ENCODE data around the gene WNT3.

DNA sequence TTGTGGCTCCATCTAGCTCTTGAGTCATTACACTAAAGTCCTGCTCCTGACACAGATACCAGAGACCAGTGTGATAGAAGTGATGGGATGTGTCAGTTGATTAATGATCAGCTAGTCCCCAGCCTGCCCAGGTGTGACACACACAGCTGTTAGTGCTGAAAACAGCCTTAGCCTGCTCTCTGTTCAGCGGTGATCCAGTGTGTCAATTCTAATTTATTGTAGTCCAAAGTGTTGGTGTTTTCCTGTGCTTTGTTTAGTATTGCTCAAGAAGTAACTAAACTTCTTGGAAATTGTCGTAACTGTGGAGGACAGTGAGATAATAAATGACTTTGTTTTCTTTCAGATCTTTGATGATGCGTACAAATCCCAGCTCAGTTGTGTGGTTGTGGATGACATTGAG, 92.3 kb downstream of the WNT3 start:
- TF ChIP-seq, protein P1, sequence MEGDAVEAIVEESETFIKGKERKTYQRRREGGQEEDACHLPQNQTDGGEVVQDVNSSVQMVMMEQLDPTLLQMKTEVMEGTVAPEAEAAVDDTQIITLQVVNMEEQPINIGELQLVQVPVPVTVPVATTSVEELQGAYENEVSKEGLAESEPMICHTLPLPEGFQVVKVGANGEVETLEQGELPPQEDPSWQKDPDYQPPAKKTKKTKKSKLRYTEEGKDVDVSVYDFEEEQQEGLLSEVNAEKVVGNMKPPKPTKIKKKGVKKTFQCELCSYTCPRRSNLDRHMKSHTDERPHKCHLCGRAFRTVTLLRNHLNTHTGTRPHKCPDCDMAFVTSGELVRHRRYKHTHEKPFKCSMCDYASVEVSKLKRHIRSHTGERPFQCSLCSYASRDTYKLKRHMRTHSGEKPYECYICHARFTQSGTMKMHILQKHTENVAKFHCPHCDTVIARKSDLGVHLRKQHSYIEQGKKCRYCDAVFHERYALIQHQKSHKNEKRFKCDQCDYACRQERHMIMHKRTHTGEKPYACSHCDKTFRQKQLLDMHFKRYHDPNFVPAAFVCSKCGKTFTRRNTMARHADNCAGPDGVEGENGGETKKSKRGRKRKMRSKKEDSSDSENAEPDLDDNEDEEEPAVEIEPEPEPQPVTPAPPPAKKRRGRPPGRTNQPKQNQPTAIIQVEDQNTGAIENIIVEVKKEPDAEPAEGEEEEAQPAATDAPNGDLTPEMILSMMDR (IDR thresholded peaks at IDR 0.05; ENCODE audit: low read length) = no peak
- TF ChIP-seq EZH2 (IDR thresholded peaks at IDR 0.05; ENCODE audit: borderline replicate concordance, low read length) = no peak

Measured in OCI-LY1 (cell line).